Neural cell (in vitro differentiated cells): Measurements from ENCODE around the gene TBATA. TPM values are rescaled to one million over a fixed set of nuclear protein-coding genes. Genes with fewer than 3 reads are reported as not detected.

Experiments
- H2AFZ ChIP-seq: fragments of 200-600, 300-800 bp; sonication (generic), shearing (Covaris generic); 2 replicates; pipeline ENCODE4 v1.6.0; 2014; ENCODE audit warnings: low read depth, mild to moderate bottlenecking, antibody characterized with exemption, low read length, moderate library complexity
- H3F3A ChIP-seq: fragments of 200-600 bp; shearing (Covaris generic); 2 replicates; pipeline ENCODE4 v1.6.1; 2016; ENCODE audit warnings: mild to moderate bottlenecking, moderate library complexity, mixed read lengths, antibody characterized with exemption, low read length; ENCODE audit not compliant: insufficient read depth, poor library complexity, severe bottlenecking
- H3K27ac ChIP-seq: fragments of 200-600, 300-800 bp; sonication (generic), shearing (Covaris generic); 2 replicates; pipeline ENCODE4 v1.5.1; 2014; ENCODE audit warnings: mild to moderate bottlenecking, low read length, moderate library complexity
- H3K27me3 ChIP-seq: fragments of 300-800, 200-600 bp; sonication (generic), shearing (Covaris generic); 2 replicates; pipeline ENCODE4 v1.6.0; 2014; ENCODE audit warnings: mild to moderate bottlenecking, low read depth, low read length, moderate library complexity; ENCODE audit not compliant: insufficient read depth
- H3K36me3 ChIP-seq: fragments of 300-800, 200-600 bp; sonication (generic), shearing (Covaris generic); 2 replicates; pipeline ENCODE4 v1.5.1; 2014; ENCODE audit warnings: mild to moderate bottlenecking, antibody characterized with exemption, low read length, moderate library complexity; ENCODE audit not compliant: insufficient read depth
- H3K4me2 ChIP-seq: fragments of 300-800, 200-600 bp; sonication (generic), shearing (Covaris generic); 2 replicates; pipeline ENCODE4 v1.6.0; 2014; ENCODE audit warnings: mild to moderate bottlenecking, low read length
- H3K4me3 ChIP-seq: fragments of 300-800, 200-600 bp; sonication (generic), shearing (Covaris generic); 2 replicates; pipeline ENCODE4 v1.5.1; 2014; ENCODE audit warnings: mild to moderate bottlenecking, low read length, moderate library complexity
- H3K79me2 ChIP-seq: fragments of 200-600 bp; shearing (Covaris generic); replicated peaks from 2 replicates; pipeline ENCODE4 v1.6.0; 2014; ENCODE audit warnings: mild to moderate bottlenecking, low read length, moderate library complexity; ENCODE audit not compliant: insufficient read depth
- H3K9ac ChIP-seq: fragments of 300-800, 200-600 bp; sonication (generic), shearing (Covaris generic); 2 replicates; pipeline ENCODE4 v1.6.1; 2016; ENCODE audit warnings: mild to moderate bottlenecking, low read length, mixed read lengths
- H3K9me2 ChIP-seq: fragments of 200-600 bp; shearing (Covaris generic); 2 replicates; pipeline ENCODE4 v1.6.1; 2016; ENCODE audit warnings: mild to moderate bottlenecking, low read length, mixed read lengths; ENCODE audit not compliant: insufficient read depth
- H3K9me3 ChIP-seq: fragments of 200-600, 300-800 bp; sonication (generic), shearing (Covaris generic); 2 replicates; pipeline ENCODE4 v1.6.1; 2016; ENCODE audit warnings: mild to moderate bottlenecking, mixed run types, low read length, moderate library complexity, mixed read lengths
- H4K20me1 ChIP-seq: fragments of 200-600 bp; shearing (Covaris generic); 2 replicates; pipeline ENCODE4 v1.6.1; 2016; ENCODE audit warnings: mild to moderate bottlenecking, mixed run types; ENCODE audit not compliant: insufficient read depth
- CTCF ChIP-seq: fragments of 450-650 bp; IDR thresholded peaks from 2 replicates; pipeline ENCODE4 v1.5.1; 2014; ENCODE audit warnings: antibody characterized with exemption, mild to moderate bottlenecking, moderate library complexity; ENCODE audit not compliant: poor library complexity, severe bottlenecking
- EP300 ChIP-seq: fragments of 450-650 bp; conservative IDR thresholded peaks from 2 replicates; pipeline ENCODE4 v1.6.1; 2014; ENCODE audit warnings: antibody characterized with exemption, mild to moderate bottlenecking, moderate library complexity; ENCODE audit not compliant: poor library complexity, severe bottlenecking
- EZH2 ChIP-seq: fragments of 200-600, 300-800 bp; shearing (Covaris generic), sonication (generic); IDR thresholded peaks from 2 replicates; pipeline ENCODE4 v1.6.1; 2014; ENCODE audit warnings: antibody characterized with exemption, low read length, borderline replicate concordance, mild to moderate bottlenecking; ENCODE audit not compliant: insufficient read depth, poor library complexity, severe bottlenecking
- MXI1 ChIP-seq: fragments of 450-650 bp; conservative IDR thresholded peaks from 2 replicates; pipeline ENCODE4 v1.6.1; 2014; ENCODE audit warnings: antibody characterized with exemption, mild to moderate bottlenecking; ENCODE audit not compliant: poor library complexity, severe bottlenecking
- POLR2AphosphoS5 ChIP-seq: IDR thresholded peaks from 2 replicates; pipeline ENCODE4 v1.6.1; 2012
- RAD21 ChIP-seq: fragments of 450-650 bp; conservative IDR thresholded peaks from 2 replicates; pipeline ENCODE4 v1.6.1; 2014; ENCODE audit warnings: antibody characterized with exemption, mild to moderate bottlenecking, moderate library complexity
- SMC3 ChIP-seq: fragments of 450-650 bp; conservative IDR thresholded peaks from 2 replicates; pipeline ENCODE4 v1.6.1; 2014; ENCODE audit warnings: antibody characterized with exemption, mild to moderate bottlenecking, moderate library complexity; ENCODE audit not compliant: poor library complexity
- TAF1 ChIP-seq: IDR thresholded peaks from 2 replicates; pipeline ENCODE4 v1.6.1; 2012; ENCODE audit warnings: low read depth
- polyA plus RNA-seq: library from polyadenylated mRNA; depleted of rRNA; stranded (reverse); fragments of >200 nt; gene quantifications from 2 replicates; pipeline ENCODE4 v1.2.3, GENCODE V29; 2014
- TF ChIP-seq, protein P1 (sequence below): IDR thresholded peaks from 2 replicates; pipeline ENCODE4 v1.6.1; 2012; ENCODE audit warnings: borderline replicate concordance

TBATA gene
- polyA plus RNA-seq, 1 donor from 2014 or later = not detected

DNA sequence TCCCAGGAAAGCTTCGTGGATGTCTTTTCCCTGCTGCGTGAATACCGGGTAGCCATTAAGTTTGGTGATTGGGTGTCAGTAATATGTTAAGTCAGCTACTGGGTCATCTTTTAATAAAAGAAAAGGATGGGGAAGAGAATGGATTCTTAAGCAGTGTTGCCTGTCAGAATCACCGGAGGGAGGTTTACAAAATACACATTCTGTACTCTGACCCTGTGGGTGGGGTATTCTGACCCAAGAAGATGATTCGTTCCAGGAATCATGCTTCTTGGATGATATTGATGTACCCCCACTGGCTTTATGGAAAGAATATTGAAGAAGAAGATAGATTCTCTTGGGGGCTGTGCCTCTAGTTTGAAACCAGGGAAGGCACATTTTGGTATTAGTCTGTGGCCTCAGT, 48.8 kb upstream of the TBATA start:
- H3K4me2 ChIP-seq = no peak overlapping the region

DNA sequence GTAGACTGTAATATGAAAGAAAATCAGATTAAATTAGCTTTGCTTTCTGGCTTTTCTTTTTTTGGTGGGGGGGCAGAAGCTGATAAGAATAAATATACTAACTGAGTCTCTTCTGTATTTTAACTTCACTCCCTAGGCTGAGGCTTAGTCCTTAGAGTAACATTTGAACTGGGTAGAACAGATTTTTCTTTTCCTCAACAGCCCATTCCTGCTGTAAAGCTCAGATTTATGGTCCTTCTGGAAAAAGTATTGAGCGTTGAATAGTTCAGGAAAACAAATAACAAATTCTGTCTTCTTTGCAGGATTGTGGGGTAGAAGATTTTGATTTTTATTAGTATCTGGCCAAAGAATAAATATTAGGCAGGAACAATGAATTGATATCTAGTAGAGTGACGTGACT, 48.4 kb upstream of the TBATA start:
- Histone ChIP-seq H3K9me3 (no peaks in the 10 kb centered on the region), H4K20me1 (no peaks in the 10 kb centered on the region), H3K4me3 (no peak overlapping the region), H3K27me3 (no peaks in the 10 kb centered on the region), H3K9ac (no peak overlapping the region), H3K79me2 (peaks cover 9% of the 10 kb centered on the region), H3K27ac (no peak overlapping the region), H3K36me3 (no peaks in the 10 kb centered on the region), H3K9me2 (no peaks in the 10 kb centered on the region), H2AFZ (no peak overlapping the region), H3F3A (no peaks in the 10 kb centered on the region), H3K4me2 (no peak overlapping the region)
- TF ChIP-seq CTCF = no peak
- TF ChIP-seq EP300 = no peak
- TF ChIP-seq TAF1 = no peak
- no peak for TF ChIP-seq MXI1
- no peak for TF ChIP-seq POLR2AphosphoS5
- TF ChIP-seq EZH2 = no peak
- TF ChIP-seq, protein P1, sequence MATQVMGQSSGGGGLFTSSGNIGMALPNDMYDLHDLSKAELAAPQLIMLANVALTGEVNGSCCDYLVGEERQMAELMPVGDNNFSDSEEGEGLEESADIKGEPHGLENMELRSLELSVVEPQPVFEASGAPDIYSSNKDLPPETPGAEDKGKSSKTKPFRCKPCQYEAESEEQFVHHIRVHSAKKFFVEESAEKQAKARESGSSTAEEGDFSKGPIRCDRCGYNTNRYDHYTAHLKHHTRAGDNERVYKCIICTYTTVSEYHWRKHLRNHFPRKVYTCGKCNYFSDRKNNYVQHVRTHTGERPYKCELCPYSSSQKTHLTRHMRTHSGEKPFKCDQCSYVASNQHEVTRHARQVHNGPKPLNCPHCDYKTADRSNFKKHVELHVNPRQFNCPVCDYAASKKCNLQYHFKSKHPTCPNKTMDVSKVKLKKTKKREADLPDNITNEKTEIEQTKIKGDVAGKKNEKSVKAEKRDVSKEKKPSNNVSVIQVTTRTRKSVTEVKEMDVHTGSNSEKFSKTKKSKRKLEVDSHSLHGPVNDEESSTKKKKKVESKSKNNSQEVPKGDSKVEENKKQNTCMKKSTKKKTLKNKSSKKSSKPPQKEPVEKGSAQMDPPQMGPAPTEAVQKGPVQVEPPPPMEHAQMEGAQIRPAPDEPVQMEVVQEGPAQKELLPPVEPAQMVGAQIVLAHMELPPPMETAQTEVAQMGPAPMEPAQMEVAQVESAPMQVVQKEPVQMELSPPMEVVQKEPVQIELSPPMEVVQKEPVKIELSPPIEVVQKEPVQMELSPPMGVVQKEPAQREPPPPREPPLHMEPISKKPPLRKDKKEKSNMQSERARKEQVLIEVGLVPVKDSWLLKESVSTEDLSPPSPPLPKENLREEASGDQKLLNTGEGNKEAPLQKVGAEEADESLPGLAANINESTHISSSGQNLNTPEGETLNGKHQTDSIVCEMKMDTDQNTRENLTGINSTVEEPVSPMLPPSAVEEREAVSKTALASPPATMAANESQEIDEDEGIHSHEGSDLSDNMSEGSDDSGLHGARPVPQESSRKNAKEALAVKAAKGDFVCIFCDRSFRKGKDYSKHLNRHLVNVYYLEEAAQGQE = no peak
- TF ChIP-seq RAD21 = no peak
- TF ChIP-seq SMC3 = no peak

More for the DNA sequence above, 48.8 kb upstream of the TBATA start:
- Histone ChIP-seq H3K9me3 (no peaks in the 10 kb centered on the region), H2AFZ (no peak overlapping the region), H3F3A (no peaks in the 10 kb centered on the region), H3K9ac (no peak overlapping the region), H3K9me2 (no peaks in the 10 kb centered on the region), H3K79me2 (peaks cover 9% of the 10 kb centered on the region), H3K27me3 (no peaks in the 10 kb centered on the region), H3K4me3 (no peak overlapping the region), H3K27ac (no peak overlapping the region), H4K20me1 (no peaks in the 10 kb centered on the region), H3K36me3 (no peaks in the 10 kb centered on the region)
- TF ChIP-seq EP300 (no peak), POLR2AphosphoS5 (no peak), MXI1 (no peak), RAD21 (no peak), SMC3 (no peak), CTCF (no peak), EZH2 (no peak), TAF1 (no peak)
- TF ChIP-seq, protein P1 = no peak
